BLaER1 treated with 17β-estradiol and CSF1 and Interleukin-3, amounts not matched to agents 10 nM and 100 nM (cell line): ENCODE measurements around the gene KAZN.
A peak's percentile ranks its signal among the peaks of the same experiment; 100 is the strongest.

ENCODE experiments used
- H3K27ac ChIP-seq, 11 experiments: shearing (Covaris generic); formaldehyde crosslinking; 2 replicates each; pipeline ENCODE4 v1.8.1; 2022
- H3K27me3 ChIP-seq, 11 experiments: shearing (Covaris generic); formaldehyde crosslinking; 2 replicates each; pipeline ENCODE4 v1.8.1; 2022
- H3K36me3 ChIP-seq, 11 experiments: shearing (Covaris generic); formaldehyde crosslinking; 2 replicates each; pipeline ENCODE4 v1.8.1; 2022
- H3K4me1 ChIP-seq, 10 experiments: shearing (Covaris generic); formaldehyde crosslinking; 2 replicates each; pipeline ENCODE4 v1.8.1; 2022
- H3K4me2 ChIP-seq, 11 experiments: shearing (Covaris generic); formaldehyde crosslinking; 2 replicates each; pipeline ENCODE4 v1.8.1; 2022
- H3K4me3 ChIP-seq, 10 experiments: shearing (Covaris generic); formaldehyde crosslinking; 2 replicates each; pipeline ENCODE4 v1.8.1; 2022
- H3K9ac ChIP-seq, 11 experiments: shearing (Covaris generic); formaldehyde crosslinking; 2 replicates each; pipeline ENCODE4 v1.8.1; 2022
- H3K9me3 ChIP-seq, 11 experiments: shearing (Covaris generic); formaldehyde crosslinking; replicated peaks in 1 of 11; 2 replicates each; pipeline ENCODE4 v1.8.1; 2022
- H4K20me1 ChIP-seq, 11 experiments: shearing (Covaris generic); formaldehyde crosslinking; 2 replicates each; pipeline ENCODE4 v1.8.1; 2022
- Cebpa-rat ChIP-seq, 11 experiments: shearing (Covaris generic); IDR thresholded peaks; 2 replicates each; pipeline ENCODE4 v1.8.1; 2022

The KAZN gene

GRCh38 chr1:14940285-14940870 is 341.9 kb downstream of the KAZN start:
- H3K36me3 ChIP-seq: no peaks in the 10 kb centered on the region
- peaks cover 9 to 54% (median 32%) of the 10 kb centered on the region in 10 experiments for H3K4me1 ChIP-seq
- no peaks in the 10 kb centered on the region for H3K9me3 ChIP-seq
- H3K9ac ChIP-seq: no peak overlapping the region
- no peak overlapping the region for H3K27ac ChIP-seq
- peaks cover 0 to 96% (median 58%) of the 10 kb centered on the region in 11 experiments; a peak in 16 of 22 replicates for H4K20me1 ChIP-seq
- H3K4me3 ChIP-seq: no peak overlapping the region
- TF ChIP-seq Cebpa-rat (IDR thresholded peaks at IDR 0.05): no peak
- peak overlapping the region in 10 of 11 experiments; percentile 0 to 92 (median 39); a peak in 14 of 22 replicates for H3K4me2 ChIP-seq
- H3K27me3 ChIP-seq: peaks cover 0 to 20% (median 0%) of the 10 kb centered on the region in 11 experiments; a peak in 5 of 22 replicates

DNA sequence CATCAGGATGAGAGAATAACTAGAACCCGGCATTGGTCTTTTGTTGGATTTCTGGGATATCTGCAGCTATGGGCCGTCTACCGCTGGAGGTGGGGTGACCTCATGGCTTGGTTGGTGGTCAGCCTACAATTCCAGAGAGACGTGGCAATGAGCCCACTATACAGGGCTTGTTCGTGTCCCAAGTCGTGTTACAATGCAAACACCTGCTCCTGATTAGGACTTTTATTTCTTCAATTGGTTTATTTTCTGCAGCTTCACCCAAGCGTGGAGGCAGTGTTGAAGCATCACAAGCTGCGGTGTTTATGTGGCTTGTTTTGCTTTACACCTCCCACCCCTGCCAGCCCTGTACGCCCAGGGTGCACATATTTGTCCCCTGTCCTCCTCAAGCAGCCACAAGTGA is 343.4 kb downstream of the KAZN start:
- H4K20me1 ChIP-seq: peaks cover 0 to 88% (median 46%) of the 10 kb centered on the region in 11 experiments; a peak in 16 of 22 replicates
- H3K9me3 ChIP-seq: no peaks in the 10 kb centered on the region
- H3K27ac ChIP-seq: no peak overlapping the region
- no peak for TF ChIP-seq Cebpa-rat (IDR thresholded peaks at IDR 0.05)
- H3K27me3 ChIP-seq: peaks cover 0 to 19% (median 0%) of the 10 kb centered on the region in 11 experiments; a peak in 5 of 22 replicates
- peaks cover 0 to 4% (median 0%) of the 10 kb centered on the region in 11 experiments; a peak in 2 of 22 replicates for H3K36me3 ChIP-seq
- no peak overlapping the region for H3K9ac ChIP-seq
- H3K4me3 ChIP-seq: no peak overlapping the region
- H3K4me2 ChIP-seq: peak overlapping the region in 10 of 11 experiments; percentile 19 to 92 (median 66); a peak in 18 of 22 replicates
- peaks cover 9 to 61% (median 32%) of the 10 kb centered on the region in 10 experiments for H3K4me1 ChIP-seq

DNA sequence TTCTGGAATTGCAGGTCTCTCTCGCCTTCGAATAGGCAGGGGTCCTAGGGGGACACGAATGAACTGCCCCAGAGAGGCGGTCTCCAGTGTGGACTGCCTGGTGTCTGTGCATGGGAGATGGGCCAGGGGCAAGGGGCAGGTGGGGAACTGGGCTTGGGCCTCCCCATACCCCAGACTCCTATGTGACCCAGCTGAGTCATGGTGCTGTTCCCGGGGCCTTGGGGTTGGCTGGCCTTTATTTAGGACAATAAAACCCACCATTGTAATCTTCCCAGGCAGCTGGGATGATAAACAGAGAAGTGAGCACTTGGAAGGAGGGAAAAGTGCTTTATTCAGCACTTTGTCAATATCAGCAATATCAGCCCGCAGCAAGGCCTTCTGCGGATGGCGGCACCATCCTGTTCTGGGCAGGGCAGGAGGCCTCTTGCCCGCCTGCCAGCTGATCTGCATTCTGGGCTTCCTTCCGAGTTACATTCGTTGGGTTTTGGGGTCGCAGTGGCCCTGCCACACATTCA is 346.0 kb downstream of the KAZN start:
- Histone ChIP-seq H3K27ac (no peak overlapping the region), H3K4me3 (no peak overlapping the region), H3K27me3 (peaks cover 0 to 19% (median 0%) of the 10 kb centered on the region in 11 experiments; a peak in 5 of 22 replicates), H3K4me2 (0 out of 22 replicates have a peak overlapping the region, but pooled peaks of 1 of the 11 experiments have one; percentile 10), H3K36me3 (peaks cover 0 to 9% (median 0%) of the 10 kb centered on the region in 11 experiments; a peak in 2 of 22 replicates), H3K4me1 (peaks cover 5 to 61% (median 33%) of the 10 kb centered on the region in 10 experiments), H3K9ac (no peak overlapping the region), H3K9me3 (no peaks in the 10 kb centered on the region), H4K20me1 (peaks cover 0 to 80% (median 47%) of the 10 kb centered on the region in 11 experiments; a peak in 16 of 22 replicates)
- no peak for TF ChIP-seq Cebpa-rat (IDR thresholded peaks at IDR 0.05)

GRCh38 chr1:14945132-14946010 is 346.9 kb downstream of the KAZN start:
- Histone ChIP-seq H3K4me1 (peaks cover 0 to 61% (median 34%) of the 10 kb centered on the region in 10 experiments; a peak in 17 of 20 replicates), H3K4me3 (no peak overlapping the region), H3K27me3 (peaks cover 0 to 23% (median 0%) of the 10 kb centered on the region in 11 experiments; a peak in 5 of 22 replicates), H4K20me1 (peaks cover 0 to 80% (median 44%) of the 10 kb centered on the region in 11 experiments; a peak in 16 of 22 replicates), H3K9ac (no peak overlapping the region), H3K36me3 (peaks cover 0 to 9% (median 0%) of the 10 kb centered on the region in 11 experiments; a peak in 2 of 22 replicates), H3K9me3 (no peaks in the 10 kb centered on the region), H3K4me2 (0 out of 22 replicates have a peak overlapping the region, but pooled peaks of 1 of the 11 experiments have one; percentile 5), H3K27ac (no peak overlapping the region)
- no peak for TF ChIP-seq Cebpa-rat (IDR thresholded peaks at IDR 0.05)

DNA sequence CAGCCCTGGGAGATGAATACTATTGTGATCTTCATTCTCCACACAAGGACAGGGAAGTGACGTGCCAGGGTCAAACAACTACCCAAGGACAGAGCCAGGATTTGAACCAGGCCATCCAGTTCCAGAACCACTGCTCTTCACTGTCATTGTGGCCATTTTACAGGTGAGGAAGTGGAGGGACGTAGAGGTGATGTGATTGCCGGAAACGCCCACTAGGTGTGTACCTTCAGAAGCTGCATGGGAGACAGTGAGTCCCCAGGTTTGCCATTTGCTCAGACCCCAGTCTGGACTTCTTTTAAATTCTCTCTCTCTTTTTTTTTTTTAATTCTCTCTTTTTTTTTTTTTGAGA is 347.5 kb downstream of the KAZN start:
- H3K4me2 ChIP-seq: 0 out of 22 replicates have a peak overlapping the region, but pooled peaks of 1 of the 11 experiments have one; percentile 5

DNA sequence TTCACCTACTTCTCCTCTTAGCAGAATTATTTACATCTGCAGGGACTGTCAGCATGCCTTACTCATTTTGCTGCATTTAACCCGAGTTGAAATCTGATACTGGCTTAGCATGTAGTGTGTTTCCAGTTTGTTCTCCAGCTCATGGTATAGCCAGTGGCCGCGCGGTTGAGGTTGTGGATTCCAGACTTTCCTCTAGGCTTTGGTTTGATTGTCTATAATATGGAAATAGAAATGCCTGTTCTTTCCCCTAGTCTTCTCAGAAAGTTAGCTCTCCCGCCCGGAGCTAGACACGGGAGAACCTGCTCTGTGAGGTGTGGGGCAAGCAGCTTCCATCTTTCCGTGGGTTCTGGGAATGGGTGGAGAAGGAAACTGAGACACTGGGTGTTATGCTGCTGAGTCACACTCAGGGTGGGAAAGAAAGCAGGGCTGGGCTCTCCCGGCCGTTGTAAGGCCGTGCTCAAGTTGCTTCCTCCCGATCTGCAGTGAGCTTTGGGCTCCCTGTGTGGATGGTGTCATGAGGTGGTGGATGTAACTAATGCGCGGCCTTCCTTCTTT is 348.3 kb downstream of the KAZN start:
- Histone ChIP-seq H3K4me2 (no peak overlapping the region), H3K4me3 (no peak overlapping the region), H3K9me3 (no peaks in the 10 kb centered on the region), H3K9ac (no peak overlapping the region), H3K36me3 (peaks cover 0 to 9% (median 0%) of the 10 kb centered on the region in 11 experiments; a peak in 2 of 22 replicates), H3K27ac (no peak overlapping the region), H3K27me3 (peaks cover 0 to 26% (median 0%) of the 10 kb centered on the region in 11 experiments; a peak in 5 of 22 replicates), H3K4me1 (peaks cover 0 to 57% (median 32%) of the 10 kb centered on the region in 10 experiments; a peak in 15 of 20 replicates), H4K20me1 (peaks cover 0 to 75% (median 41%) of the 10 kb centered on the region in 11 experiments; a peak in 16 of 22 replicates)
- TF ChIP-seq Cebpa-rat (IDR thresholded peaks at IDR 0.05): no peak

More for the DNA sequence above, 347.5 kb downstream of the KAZN start:
- H3K27me3 ChIP-seq: peaks cover 0 to 28% (median 0%) of the 10 kb centered on the region in 11 experiments; a peak in 5 of 22 replicates
- TF ChIP-seq Cebpa-rat (IDR thresholded peaks at IDR 0.05): no peak
- no peaks in the 10 kb centered on the region for H3K9me3 ChIP-seq
- no peak overlapping the region for H3K9ac ChIP-seq
- H3K4me3 ChIP-seq: no peak overlapping the region
- H3K27ac ChIP-seq: no peak overlapping the region
- peaks cover 0 to 80% (median 43%) of the 10 kb centered on the region in 11 experiments; a peak in 16 of 22 replicates for H4K20me1 ChIP-seq
- H3K36me3 ChIP-seq: peaks cover 0 to 9% (median 0%) of the 10 kb centered on the region in 11 experiments; a peak in 2 of 22 replicates
- peaks cover 0 to 61% (median 36%) of the 10 kb centered on the region in 10 experiments; a peak in 15 of 20 replicates for H3K4me1 ChIP-seq

GRCh38 chr1:14947421-14947820 is 348.9 kb downstream of the KAZN start:
- Histone ChIP-seq H3K27ac (no peak overlapping the region), H3K4me2 (no peak overlapping the region), H3K27me3 (peaks cover 0 to 19% (median 0%) of the 10 kb centered on the region in 11 experiments; a peak in 3 of 22 replicates), H4K20me1 (peaks cover 0 to 69% (median 37%) of the 10 kb centered on the region in 11 experiments; a peak in 16 of 22 replicates), H3K36me3 (peaks cover 0 to 9% (median 0%) of the 10 kb centered on the region in 11 experiments; a peak in 2 of 22 replicates), H3K4me3 (no peak overlapping the region), H3K4me1 (peaks cover 0 to 50% (median 26%) of the 10 kb centered on the region in 10 experiments; a peak in 15 of 20 replicates), H3K9ac (no peak overlapping the region), H3K9me3 (peaks cover 0 to under 1% (median 0%) of the 10 kb centered on the region in 11 experiments; a peak in 4 of 22 replicates)
- no peak for TF ChIP-seq Cebpa-rat (IDR thresholded peaks at IDR 0.05)
